WTC11 (cell line): ENCODE data around the gene CCDC51. TPM values are rescaled to one million over a fixed set of nuclear protein-coding genes. Genes with fewer than 3 reads are reported as not detected.
"Not testable (repeated sequence)": the region's sequence is repeated elsewhere in the genome, so short reads cannot be mapped to it uniquely, and the experiment has no call there.

Experiments
- ATAC-seq: fragments of 200-7000 bp; cut with Tn5 transposase; 2 replicates; pipeline ENCODE4 v1.10.0; 2021; ENCODE audit warnings: mild to moderate bottlenecking, moderate library complexity
- CTCF ChIA-PET: fragments of 300-600 bp; sonication (Branson Sonifier 250); formaldehyde crosslinking; loops from one replicate; lab custom pipeline; 2021; ENCODE audit warnings: antibody characterized with exemption; lab: Charles Lee
- POLR2A ChIA-PET: fragments of 350-600 bp; sonication (Branson Sonifier 250); formaldehyde crosslinking; loops from one replicate; lab custom pipeline; 2021; ENCODE audit warnings: antibody characterized with exemption; lab: Charles Lee
- DNase-seq: peaks from one replicate; pipeline ENCODE4 v3.0.0; 2021; ENCODE audit warnings: low spot score
- H3K27ac Mint-ChIP-seq: 2 replicates; pipeline ENCODE4 v1.8.0; 2021; ENCODE audit warnings: mixed read lengths
- H3K27me3 Mint-ChIP-seq: 2 replicates; pipeline ENCODE4 v1.8.0; 2021; ENCODE audit warnings: low read depth, mild to moderate bottlenecking, moderate library complexity, mixed read lengths
- H3K36me3 Mint-ChIP-seq: 2 replicates; pipeline ENCODE4 v1.8.0; 2021; ENCODE audit warnings: mixed read lengths
- H3K4me1 Mint-ChIP-seq: 2 replicates; pipeline ENCODE4 v1.8.0; 2022; ENCODE audit warnings: mixed read lengths
- H3K4me3 Mint-ChIP-seq: 2 replicates; pipeline ENCODE4 v1.8.0; 2021; ENCODE audit warnings: mild to moderate bottlenecking, moderate library complexity, mixed read lengths
- H3K9me3 Mint-ChIP-seq: 2 replicates; pipeline ENCODE4 v1.8.0; 2021; ENCODE audit warnings: mixed read lengths
- CTCF ChIP-seq: fragments of 200-600 bp; IDR thresholded peaks from 2 replicates; pipeline ENCODE4 v1.8.0; 2022; ENCODE audit warnings: antibody characterized with exemption
- ERG ChIP-seq: fragments of 250-450 bp; sonication (Bioruptor Pico); IDR thresholded peaks from 2 replicates; pipeline ENCODE4 v1.8.0; 2021; ENCODE audit warnings: mild to moderate bottlenecking
- ESRRA ChIP-seq: sonication (generic); formaldehyde crosslinking; IDR thresholded peaks from 2 replicates; pipeline ENCODE4 v1.8.1; 2022; ENCODE audit warnings: mild to moderate bottlenecking, missing genetic modification reagents, borderline replicate concordance
- GTF2I ChIP-seq: fragments of 250-450 bp; sonication (Bioruptor Pico); conservative IDR thresholded peaks from 2 replicates; pipeline ENCODE4 v1.4.0; 2021; ENCODE audit warnings: mild to moderate bottlenecking
- IRF2 ChIP-seq: sonication (generic); formaldehyde crosslinking; IDR thresholded peaks from 2 replicates; pipeline ENCODE4 v1.8.0; 2022; ENCODE audit warnings: low read depth, missing genetic modification reagents, borderline replicate concordance
- NFATC4 ChIP-seq: fragments of 250-450 bp; sonication (Bioruptor Pico); IDR thresholded peaks from 2 replicates; pipeline ENCODE4 v1.9.0; 2021; ENCODE audit warnings: mild to moderate bottlenecking
- SP1 ChIP-seq: sonication (generic); formaldehyde crosslinking; conservative IDR thresholded peaks from 2 replicates; pipeline ENCODE4 v1.8.1; 2022; ENCODE audit warnings: missing genetic modification reagents
- STAT6 ChIP-seq: sonication (generic); formaldehyde crosslinking; conservative IDR thresholded peaks from 2 replicates; pipeline ENCODE4 v1.8.1; 2023; ENCODE audit warnings: mild to moderate bottlenecking, low read depth, missing genetic modification reagents, moderate library complexity
- TEAD1 ChIP-seq: sonication (generic); formaldehyde crosslinking; IDR thresholded peaks from 2 replicates; pipeline ENCODE4 v1.8.0; 2022; ENCODE audit warnings: mild to moderate bottlenecking, missing genetic modification reagents
- TEAD4 ChIP-seq: sonication (generic); formaldehyde crosslinking; IDR thresholded peaks from 2 replicates; pipeline ENCODE4 v1.8.0; 2022; ENCODE audit warnings: mild to moderate bottlenecking, missing genetic modification reagents
- ZNF121 ChIP-seq: sonication (generic); formaldehyde crosslinking; IDR thresholded peaks from 2 replicates; pipeline ENCODE4 v1.8.0; 2023; ENCODE audit warnings: missing genetic modification reagents
- ZNF317 ChIP-seq: sonication (generic); formaldehyde crosslinking; IDR thresholded peaks from 2 replicates; pipeline ENCODE4 v1.8.1; 2023; ENCODE audit warnings: low read depth, mild to moderate bottlenecking, moderate library complexity, missing genetic modification reagents, borderline replicate concordance
- total RNA-seq: library from RNA; stranded (reverse); gene quantifications from 3 replicates; pipeline ENCODE4 v1.2.3, GENCODE V29; 2021

Gene CCDC51
- total RNA-seq, 1 experiment from 2014 or later, result 25.1 TPM

GRCh38 chr3:48402907-48403306 is 37.0 kb downstream of the CCDC51 start (continued):
- TF ChIP-seq ERG (CRISPR knock-in tag), result no peak
- no peak for TF ChIP-seq STAT6 (CRISPR knock-in tag)
- no peak for TF ChIP-seq TEAD1 (CRISPR knock-in tag)
- TF ChIP-seq ESRRA (CRISPR knock-in tag), result no peak
- no peak for TF ChIP-seq NFATC4 (CRISPR knock-in tag)
- TF ChIP-seq ZNF317 (CRISPR knock-in tag), result no peak

- Mint-ChIP-seq H3K27ac (peak overlapping the region; percentile 36), H3K36me3 (peaks cover 45% of the 10 kb centered on the region), H3K4me3 (no peak overlapping the region), H3K27me3 (no peaks in the 10 kb centered on the region; the same call in 1 of the 2 replicates), H3K4me1 (peaks cover 11% of the 10 kb centered on the region), H3K9me3 (0 out of 2 replicates have a peak, but pooled peaks cover 3% of the 10 kb centered on the region)
- ChIA-PET CTCF (interaction anchor here (1.7 to 7.8 kb wide), 4 partner anchors 10 to 44 kb away, joined by 15 to 378 read pairs (median 80); partner anchors contain the start of genes ATRIP and PLXNB1), POLR2A (no interaction called here)
- no peak for DNase-seq
- ATAC-seq, result no peak
- TF ChIP-seq TEAD4 (no peak), NFATC4 (CRISPR knock-in tag) (no peak), ZNF121 (no peak)
Measured at GRCh38 chr3:48402281-48402732, 37.6 kb downstream of the CCDC51 start.

- not testable (repeated sequence) for DNase-seq, H3K9me3 Mint-ChIP-seq, H3K27me3 Mint-ChIP-seq, H3K27ac Mint-ChIP-seq, ATAC-seq, H3K4me3 Mint-ChIP-seq
- H3K36me3 Mint-ChIP-seq, result peaks cover 38% of the 10 kb centered on the region
- H3K4me1 Mint-ChIP-seq, result peaks cover 11% of the 10 kb centered on the region
- POLR2A ChIA-PET, result interaction anchor here (1.0 to 1.5 kb wide), 5 partner anchors 29 to 207 kb away, joined by 3 to 8 read pairs (median 3); no protein-coding TSS in a partner anchor
- CTCF ChIA-PET, result interaction anchor here (0.7 to 7.8 kb wide), 51 partner anchors 8 to 261 kb away, joined by 3 to 378 read pairs (median 5); partner anchors contain the start of genes ATRIP, CCDC51, CDC25A and CELSR3
Measured at GRCh38 chr3:48401434-48401901, 38.5 kb downstream of the CCDC51 start.

- TF ChIP-seq SP1 (CRISPR knock-in tag) (0 out of 2 replicates have a peak, but pooled peaks have one; percentile 21), ZNF121 (peak; percentile 100), GTF2I (CRISPR knock-in tag) (peak; percentile 86), IRF2 (CRISPR knock-in tag) (no peak), CTCF (peak; percentile 68)
- Mint-ChIP-seq H3K9me3 (0 out of 2 replicates have a peak, but pooled peaks cover 3% of the 10 kb centered on the region), H3K4me1 (peaks cover 11% of the 10 kb centered on the region), H3K27me3 (peaks cover 2% of the 10 kb centered on the region), H3K4me3 (no peak overlapping the region), H3K27ac (peak overlapping the region; percentile 88), H3K36me3 (peaks cover 33% of the 10 kb centered on the region)
- POLR2A ChIA-PET, result interaction anchor here (0.7 to 1.5 kb wide), 7 partner anchors 28 to 648 kb away, joined by 3 to 8 read pairs (median 4); no protein-coding TSS in a partner anchor
- CTCF ChIA-PET, result interaction anchor here (0.7 to 7.8 kb wide), 54 partner anchors 8 to 261 kb away, joined by 3 to 378 read pairs (median 5); partner anchors contain the start of genes ATRIP, CCDC51, CDC25A and CELSR3
- DNase-seq (peak; percentile 50), ATAC-seq (peak; percentile 63)
Measured at GRCh38 chr3:48400824-48401433, 39.0 kb downstream of the CCDC51 start.
